Esophagus (tissue), 2 donors: ENCODE results near the gene SUCLG2. TPM values are rescaled to one million over a fixed set of nuclear protein-coding genes. Genes with fewer than 3 reads are reported as not detected.

Experiments used
- H3K27ac ChIP-seq, 2 donors: one replicate each; pipeline ENCODE4 v1.5.1; 2013; ENCODE audit warnings: low read depth in 2 of 2, mild to moderate bottlenecking in 2 of 2, inconsistent platforms in 1 of 2, low read length in 1 of 2, moderate library complexity in 1 of 2
- H3K27me3 ChIP-seq, 2 donors: one replicate each; pipeline ENCODE4 v1.6.1; 2013; ENCODE audit warnings: low read length in 2 of 2, control low read depth in 1 of 2, mild to moderate bottlenecking in 1 of 2; ENCODE audit not compliant: insufficient read depth in 2 of 2, control insufficient read depth in 1 of 2
- H3K36me3 ChIP-seq, 2 donors: one replicate each; pipeline ENCODE4 v1.6.1; 2013; ENCODE audit warnings: low read length in 1 of 2; ENCODE audit not compliant: control insufficient read depth in 2 of 2, insufficient read depth in 2 of 2
- H3K4me1 ChIP-seq, 2 donors: one replicate each; pipeline ENCODE4 v1.6.1; 2013; ENCODE audit warnings: low read length in 1 of 2; ENCODE audit not compliant: control insufficient read depth in 2 of 2, insufficient read depth in 2 of 2
- H3K4me3 ChIP-seq, 2 donors: one replicate each; pipeline ENCODE4 v1.5.1; 2013; ENCODE audit warnings: low read length in 2 of 2, mild to moderate bottlenecking in 2 of 2, low read depth in 1 of 2, moderate library complexity in 1 of 2
- H3K9me3 ChIP-seq, 2 donors: one replicate each; pipeline ENCODE4 v1.6.1; 2013; ENCODE audit warnings: mild to moderate bottlenecking in 2 of 2, low read depth in 1 of 2, low read length in 1 of 2, moderate library complexity in 1 of 2; ENCODE audit not compliant: control insufficient read depth in 2 of 2, insufficient read depth in 1 of 2
- whole genome bisulfite sequencing, 2 donors: extraction: QIAGEN DNeasy Blood & Tissue Kit; methylation state at CpG; one replicate each; pipeline ENCODE4 v1.1.7; 2013; 5-methylcytosine and 5-hydroxymethylcytosine counted together
- polyA plus RNA-seq, 2 donors: library from polyadenylated mRNA; stranded (reverse); fragments of 200-250 nt; gene quantifications; one replicate each; pipeline ENCODE4 v1.2.3, GENCODE V29; 2013
- donor health status: healthy with polysubstance abuse.
- donor health status: Bipolar disorder and iron deficiency.

Gene SUCLG2
- polyA plus RNA-seq, 2 donors, result 21.1 to 32.5 TPM

- Histone ChIP-seq H3K27ac (no peak overlapping the region), H3K9me3 (no peaks in the 10 kb centered on the region), H3K4me3 (no peak overlapping the region), H3K4me1 (no peaks in the 10 kb centered on the region), H3K27me3 (no peaks in the 10 kb centered on the region), H3K36me3 (no peaks in the 10 kb centered on the region)
- WGBS, 2 donors, result 92 to 96% methylated on average over 1 of the region's 1 CpG
Observed at GRCh38 chr3:67447393-67447792, 207.0 kb downstream of the SUCLG2 start.

- Histone ChIP-seq H3K9me3 (no peaks in the 10 kb centered on the region), H3K36me3 (no peaks in the 10 kb centered on the region), H3K27ac (no peak overlapping the region), H3K27me3 (no peaks in the 10 kb centered on the region), H3K4me1 (no peaks in the 10 kb centered on the region), H3K4me3 (no peak overlapping the region)
- WGBS, 2 donors, result 89 to 93% methylated on average over 5 of the region's 5 CpGs
Observed at GRCh38 chr3:67437789-67438188, 216.6 kb downstream of the SUCLG2 start.

GRCh38 chr3:67437090-67437489 is 217.3 kb downstream of the SUCLG2 start:
- Histone ChIP-seq H3K27ac (no peak overlapping the region), H3K4me1 (no peaks in the 10 kb centered on the region)
- WGBS, 2 donors, result 83 to 92% methylated on average over 3 of the region's 3 CpGs

GRCh38 chr3:67433109-67433508 is 221.3 kb downstream of the SUCLG2 start:
- no peaks in the 10 kb centered on the region for H3K9me3 ChIP-seq
- no peaks in the 10 kb centered on the region for H3K36me3 ChIP-seq
- H3K27me3 ChIP-seq, result no peaks in the 10 kb centered on the region
- H3K4me3 ChIP-seq, result no peak overlapping the region
- WGBS, 2 donors, result 96 to 97% methylated on average over 4 of the region's 4 CpGs
- H3K27ac ChIP-seq, result no peak overlapping the region
- no peaks in the 10 kb centered on the region for H3K4me1 ChIP-seq

More at GRCh38 chr3:67437090-67437489, 217.3 kb downstream of the SUCLG2 start:
- Histone ChIP-seq H3K9me3 (no peaks in the 10 kb centered on the region), H3K36me3 (no peaks in the 10 kb centered on the region), H3K4me3 (no peak overlapping the region), H3K27me3 (no peaks in the 10 kb centered on the region)

GRCh38 chr3:67431887-67432286 is 222.5 kb downstream of the SUCLG2 start:
- Histone ChIP-seq H3K4me1 (no peaks in the 10 kb centered on the region), H3K27me3 (no peaks in the 10 kb centered on the region), H3K27ac (no peak overlapping the region), H3K9me3 (peaks cover 0 to 2% of the 10 kb centered on the region in 2 donors), H3K4me3 (no peak overlapping the region), H3K36me3 (no peaks in the 10 kb centered on the region)
- WGBS, 2 donors, result 92 to 100% methylated on average over 1 of the region's 1 CpG

GRCh38 chr3:67423722-67424121 is 230.7 kb downstream of the SUCLG2 start:
- no peak overlapping the region for H3K4me3 ChIP-seq
- H3K36me3 ChIP-seq, result no peaks in the 10 kb centered on the region
- no peak overlapping the region for H3K27ac ChIP-seq
- no peaks in the 10 kb centered on the region for H3K4me1 ChIP-seq
- H3K9me3 ChIP-seq, result peaks cover 0 to 2% of the 10 kb centered on the region in 2 donors
- H3K27me3 ChIP-seq, result no peaks in the 10 kb centered on the region

- H3K27ac ChIP-seq, result no peak overlapping the region
- no peaks in the 10 kb centered on the region for H3K4me1 ChIP-seq
- H3K27me3 ChIP-seq, result no peaks in the 10 kb centered on the region
- H3K4me3 ChIP-seq, result no peak overlapping the region
- WGBS, 2 donors, result 94 to 100% methylated on average over 1 of the region's 1 CpG
- no peaks in the 10 kb centered on the region for H3K36me3 ChIP-seq
- H3K9me3 ChIP-seq, result no peaks in the 10 kb centered on the region
Observed at GRCh38 chr3:67421912-67422311, 232.5 kb downstream of the SUCLG2 start.

- no peaks in the 10 kb centered on the region for H3K36me3 ChIP-seq
- H3K4me1 ChIP-seq, result no peaks in the 10 kb centered on the region
- H3K9me3 ChIP-seq, result no peaks in the 10 kb centered on the region
- H3K27ac ChIP-seq, result no peak overlapping the region
- no peaks in the 10 kb centered on the region for H3K27me3 ChIP-seq
- H3K4me3 ChIP-seq, result no peak overlapping the region
Observed at GRCh38 chr3:67419779-67420178, 234.6 kb downstream of the SUCLG2 start.

GRCh38 chr3:67419218-67419529 is 235.2 kb downstream of the SUCLG2 start:
- no peak overlapping the region for H3K27ac ChIP-seq
- H3K4me3 ChIP-seq, result no peak overlapping the region
- H3K27me3 ChIP-seq, result no peaks in the 10 kb centered on the region
- no peaks in the 10 kb centered on the region for H3K9me3 ChIP-seq
- 85 to 96% methylated on average over 2 of the region's 2 CpGs for WGBS, 2 donors
- no peaks in the 10 kb centered on the region for H3K36me3 ChIP-seq
- no peaks in the 10 kb centered on the region for H3K4me1 ChIP-seq

GRCh38 chr3:67418426-67419217 is 235.8 kb downstream of the SUCLG2 start:
- Histone ChIP-seq H3K9me3 (no peaks in the 10 kb centered on the region), H3K4me1 (no peaks in the 10 kb centered on the region), H3K4me3 (no peak overlapping the region), H3K36me3 (no peaks in the 10 kb centered on the region), H3K27ac (no peak overlapping the region), H3K27me3 (no peaks in the 10 kb centered on the region)
- 80% methylated on average over 3 of the region's 3 CpGs for WGBS, 2 donors
